GM23248 (cell line): ENCODE results near the gene ETV6. TPM values are rescaled to one million over a fixed set of nuclear protein-coding genes. Genes with fewer than 3 reads are reported as not detected.

Experiments
- DNase-seq: peaks from one replicate; pipeline ENCODE4 v3.0.0-alpha.2; 2015
- H2AFZ ChIP-seq: fragments of 200-600 bp; sonication (generic); 2 replicates; pipeline ENCODE4 v1.6.1; 2016; ENCODE audit warnings: antibody characterized with exemption
- H3F3A ChIP-seq: fragments of 200-600 bp; sonication (generic); 2 replicates; pipeline ENCODE4 v1.6.1; 2016; ENCODE audit warnings: mild to moderate bottlenecking, antibody characterized with exemption, mixed run types; ENCODE audit not compliant: insufficient read depth
- H3K27ac ChIP-seq: fragments of 200-600 bp; sonication (generic); 2 replicates; pipeline ENCODE4 v1.5.1; 2016; ENCODE audit warnings: mild to moderate bottlenecking
- H3K27me3 ChIP-seq: fragments of 200-600 bp; sonication (generic); replicated peaks from 2 replicates; pipeline ENCODE4 v1.6.1; 2016; ENCODE audit warnings: mild to moderate bottlenecking; ENCODE audit not compliant: insufficient read depth
- H3K36me3 ChIP-seq: fragments of 200-600 bp; sonication (generic); 2 replicates; pipeline ENCODE4 v1.6.1; 2016; ENCODE audit warnings: low read depth, mild to moderate bottlenecking
- H3K4me1 ChIP-seq: fragments of 200-600 bp; sonication (generic); 2 replicates; pipeline ENCODE4 v1.6.1; 2016; ENCODE audit warnings: mild to moderate bottlenecking; ENCODE audit not compliant: insufficient read depth
- H3K4me2 ChIP-seq: fragments of 200-600 bp; sonication (generic); one replicate; pipeline ENCODE4 v1.6.1; 2016; ENCODE audit warnings: mild to moderate bottlenecking; ENCODE audit not compliant: unreplicated experiment
- H3K4me3 ChIP-seq: fragments of 200-600 bp; sonication (generic); 2 replicates; pipeline ENCODE4 v1.5.1; 2016; ENCODE audit warnings: mild to moderate bottlenecking
- H3K79me2 ChIP-seq: fragments of 200-600 bp; sonication (generic); 2 replicates; pipeline ENCODE4 v1.6.1; 2016; ENCODE audit warnings: mild to moderate bottlenecking; ENCODE audit not compliant: insufficient read depth
- H3K9ac ChIP-seq: fragments of 200-600 bp; sonication (generic); 2 replicates; pipeline ENCODE4 v1.6.1; 2016; ENCODE audit warnings: mild to moderate bottlenecking
- H3K9me2 ChIP-seq: fragments of 200-600 bp; sonication (generic); 2 replicates; pipeline ENCODE4 v1.6.1; 2016; ENCODE audit warnings: mixed run types, mild to moderate bottlenecking, moderate library complexity; ENCODE audit not compliant: insufficient read depth
- H3K9me3 ChIP-seq: fragments of 200-600 bp; sonication (generic); one replicate; pipeline ENCODE4 v1.6.1; 2017; ENCODE audit warnings: low read depth
- H4K20me1 ChIP-seq: fragments of 200-600 bp; sonication (generic); 2 replicates; pipeline ENCODE4 v1.6.0; 2016; ENCODE audit not compliant: insufficient read depth
- EZH2 ChIP-seq: fragments of 200-600 bp; sonication (generic); IDR thresholded peaks from 2 replicates; pipeline ENCODE4 v1.6.1; 2018; ENCODE audit warnings: antibody characterized with exemption, mild to moderate bottlenecking; ENCODE audit not compliant: insufficient read depth, poor library complexity, severe bottlenecking
- EZH2phosphoT487 ChIP-seq: fragments of 200-600 bp; sonication (generic); IDR thresholded peaks from 2 replicates; pipeline ENCODE4 v1.6.1; 2018; ENCODE audit warnings: antibody characterized with exemption, moderate library complexity, mild to moderate bottlenecking, low read depth; ENCODE audit not compliant: insufficient read depth
- WGBS, 2 experiments: methylation state at CpG; one replicate each; pipeline ENCODE4 v1.1.6; 2015 to 2017; ENCODE audit warnings: low lambda C conversion rate in 2 of 2, low coverage in 1 of 2; ENCODE audit errors: missing lambda C conversion rate in 2 of 2; 5-methylcytosine and 5-hydroxymethylcytosine counted together
- in situ Hi-C: fragments of 300-500 bp; cut with MboI; formaldehyde crosslinking; loops from 2 replicates; pipeline ENCODE4 v1.15.0; 2020
- polyA plus RNA-seq: library from polyadenylated mRNA; unstranded; fragments of >200 nt; fragmentation: Nextera tagmentation; extraction: Ambion mirVana; gene quantifications from 2 replicates; pipeline ENCODE4 v1.2.1, GENCODE V29; 2016
- total RNA-seq: library from RNA; depleted of rRNA; stranded (reverse); fragments of >200 nt; shearing (Covaris generic); gene quantifications from 2 replicates; pipeline ENCODE4 v1.2.3, GENCODE V29; 2014

The ETV6 gene
- total and polyA plus RNA-seq, 2 experiments from 2014 or later: 2.5 to 10.4 TPM

DNA sequence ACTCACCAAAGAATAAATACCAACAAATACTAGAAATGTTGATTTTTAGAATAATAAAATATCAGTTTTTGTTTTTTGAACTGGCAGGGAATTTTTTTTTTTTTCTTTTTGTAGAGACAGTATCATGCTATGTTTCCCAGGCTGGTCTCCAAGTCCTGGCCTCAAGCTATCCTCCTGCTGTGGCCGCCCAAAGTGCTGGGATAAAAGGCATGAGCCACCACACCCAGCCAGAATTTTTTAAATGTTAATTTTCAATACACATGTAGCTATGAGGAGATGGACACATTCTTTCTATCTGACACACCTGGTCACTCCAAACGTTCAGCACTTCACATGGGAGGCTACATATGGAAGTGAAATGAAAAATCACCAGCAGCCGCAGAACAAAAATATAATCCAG lies 126.8 kb downstream of the ETV6 start:
- Histone ChIP-seq H3K9ac (no peak overlapping the region), H3F3A (peaks cover 10% of the 10 kb centered on the region), H3K79me2 (peaks cover 61% of the 10 kb centered on the region), H3K9me3 (no peaks in the 10 kb centered on the region), H4K20me1 (no peaks in the 10 kb centered on the region), H3K4me1 (peaks cover 15% of the 10 kb centered on the region), H3K36me3 (no peaks in the 10 kb centered on the region), H3K27me3 (no peaks in the 10 kb centered on the region), H3K4me3 (no peak overlapping the region), H3K9me2 (no peaks in the 10 kb centered on the region), H3K4me2 (no peak overlapping the region), H2AFZ (no peak overlapping the region), H3K27ac (no peak overlapping the region)
- in situ Hi-C loops: no loop called here
- no peak for DNase-seq
- TF ChIP-seq EZH2 (no peak), EZH2phosphoT487 (no peak)
- WGBS, 2 experiments: 88 to 96% methylated on average over 3 of the region's 3 CpGs

GRCh38 chr12:11777451-11777850 lies 128.0 kb downstream of the ETV6 start:
- no peak overlapping the region for H3K9ac ChIP-seq
- in situ Hi-C loops: no loop called here
- TF ChIP-seq EZH2phosphoT487 (no peak), EZH2 (no peak)
- H3K4me1 ChIP-seq: peaks cover 15% of the 10 kb centered on the region
- no peaks in the 10 kb centered on the region for H3K9me2 ChIP-seq
- WGBS, 2 experiments: 96 to 100% methylated on average over 4 of the region's 4 CpGs
- no peaks in the 10 kb centered on the region for H4K20me1 ChIP-seq
- H3K4me3 ChIP-seq: no peak overlapping the region
- peaks cover 62% of the 10 kb centered on the region for H3K79me2 ChIP-seq
- H3F3A ChIP-seq: peaks cover 10% of the 10 kb centered on the region
- no peak overlapping the region for H3K27ac ChIP-seq
- no peak for DNase-seq
- H3K4me2 ChIP-seq: no peak overlapping the region
- H3K27me3 ChIP-seq: no peaks in the 10 kb centered on the region
- H3K36me3 ChIP-seq: no peaks in the 10 kb centered on the region
- H2AFZ ChIP-seq: no peak overlapping the region
- H3K9me3 ChIP-seq: no peaks in the 10 kb centered on the region

DNA sequence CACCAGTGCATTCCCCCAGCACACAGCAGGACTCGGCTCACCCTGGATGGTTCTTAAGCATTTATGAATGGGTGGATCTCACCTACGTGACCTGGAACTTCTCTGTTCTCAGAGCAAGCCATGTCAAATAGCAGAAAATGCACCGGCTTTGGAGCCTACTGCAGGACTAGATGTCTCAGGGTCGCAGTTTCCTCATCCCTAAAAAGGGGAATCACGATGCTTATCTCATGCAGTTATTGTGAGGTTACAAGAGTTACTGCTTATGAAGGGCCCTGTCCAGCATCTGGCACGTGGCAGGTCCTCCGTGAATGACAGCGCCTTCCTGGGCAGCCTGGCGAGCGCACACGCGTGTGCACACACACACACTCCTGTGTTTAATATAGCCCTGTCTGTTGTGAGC lies 128.5 kb downstream of the ETV6 start:
- H3K27ac ChIP-seq: no peak overlapping the region
- H3K27me3 ChIP-seq: no peaks in the 10 kb centered on the region
- peaks cover 67% of the 10 kb centered on the region for H3K79me2 ChIP-seq
- H3K9ac ChIP-seq: no peak overlapping the region
- DNase-seq: no peak
- H4K20me1 ChIP-seq: no peaks in the 10 kb centered on the region
- H3K4me1 ChIP-seq: peaks cover 15% of the 10 kb centered on the region
- H3K4me2 ChIP-seq: no peak overlapping the region
- in situ Hi-C loops: no loop called here
- no peaks in the 10 kb centered on the region for H3K9me2 ChIP-seq
- H3K4me3 ChIP-seq: no peak overlapping the region
- TF ChIP-seq EZH2phosphoT487 (no peak), EZH2 (no peak)
- H3F3A ChIP-seq: peaks cover 10% of the 10 kb centered on the region
- no peak overlapping the region for H2AFZ ChIP-seq
- WGBS, 2 experiments: 95 to 96% methylated on average over 12 of the region's 12 CpGs
- no peaks in the 10 kb centered on the region for H3K9me3 ChIP-seq
- no peaks in the 10 kb centered on the region for H3K36me3 ChIP-seq

DNA sequence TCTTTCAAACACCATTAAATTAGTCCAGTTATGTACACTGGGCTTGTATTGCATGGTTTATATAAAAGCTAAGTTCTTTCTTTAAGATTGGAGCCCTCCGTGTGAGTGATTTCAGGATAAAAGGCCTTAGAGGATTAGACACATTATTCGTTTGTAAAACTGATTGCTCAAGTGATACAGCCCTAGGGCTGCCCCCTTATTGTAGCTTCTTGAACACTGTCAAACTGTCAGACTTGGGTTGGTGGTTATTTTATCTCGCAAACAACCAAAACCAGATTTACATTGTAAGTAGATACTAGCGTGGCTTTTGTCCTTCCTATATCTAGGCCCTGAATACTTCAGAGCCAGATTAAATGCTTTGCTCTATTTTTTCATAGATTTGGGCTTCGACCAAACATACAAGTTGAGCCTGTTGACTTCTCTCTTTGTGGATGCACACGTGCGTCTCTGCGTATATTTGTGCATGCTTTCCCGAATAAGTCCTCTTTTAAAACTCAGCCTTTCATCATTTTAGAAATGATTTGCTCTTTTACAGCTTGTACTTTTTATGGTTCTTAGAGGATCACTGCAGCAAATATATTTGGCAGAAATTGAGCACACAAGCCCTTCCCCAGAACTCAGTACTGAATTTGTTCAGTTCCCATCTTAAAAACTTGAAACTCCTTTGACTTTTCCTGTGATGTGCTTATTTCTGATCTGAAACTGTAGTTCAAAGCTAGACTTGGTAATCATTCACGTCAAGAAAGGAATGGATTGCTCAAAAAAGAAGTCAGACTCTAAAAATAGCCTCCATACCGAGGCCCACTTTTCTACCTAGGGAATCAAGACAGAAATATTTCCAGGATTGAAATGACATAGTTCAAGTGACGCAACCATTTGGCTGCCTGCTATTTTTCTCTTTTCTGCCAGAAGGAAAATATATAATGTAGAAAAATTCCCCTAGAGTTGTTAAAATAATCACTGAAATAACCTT lies 129.5 kb downstream of the ETV6 start:
- Histone ChIP-seq H3K4me1 (peaks cover 15% of the 10 kb centered on the region), H3K79me2 (peaks cover 68% of the 10 kb centered on the region), H3K9me2 (no peaks in the 10 kb centered on the region), H3K27ac (peak overlapping the region; percentile 49), H3K9me3 (no peaks in the 10 kb centered on the region), H2AFZ (no peak overlapping the region), H3K4me3 (no peak overlapping the region), H3K27me3 (no peaks in the 10 kb centered on the region), H3K36me3 (no peaks in the 10 kb centered on the region), H3K4me2 (peak overlapping the region; percentile 28), H3F3A (peaks cover 10% of the 10 kb centered on the region), H4K20me1 (no peaks in the 10 kb centered on the region), H3K9ac (peak overlapping the region; percentile 12; the same call in 1 of the 2 replicates)
- no peak for TF ChIP-seq EZH2
- TF ChIP-seq EZH2phosphoT487: no peak
- WGBS, 2 experiments: 80 to 83% methylated on average over 12 of the region's 12 CpGs
- in situ Hi-C loops: no loop called here
- peak; percentile 64 for DNase-seq
